K562 (cell line): Measurements from ENCODE around the gene EFNA1. TPM values are rescaled to one million over a fixed set of nuclear protein-coding genes. Genes with fewer than 3 reads are reported as not detected.

Experiments
- ATAC-seq: fragments of 200-7000 bp; cut with Tn5 transposase; 3 replicates; pipeline ENCODE4 v1.9.1; 2020; ENCODE audit warnings: moderate library complexity
- BruUV-seq: library from RNA; stranded (reverse); fragments of 400-500 nt; replicated peaks from 2 replicates; lab custom pipeline; 2021; lab: Mats Ljungman, UMichigan
- CTCF ChIA-PET: fragments of 300-600 bp; formaldehyde crosslinking; extraction: SDS; loops from one replicate; lab custom pipeline; 2021; ENCODE audit warnings: low intra/inter-chr PET ratio; lab: Yijun Ruan, JAX
- POLR2A ChIA-PET: fragments of 300-600, 350-650 bp; sonication (Branson Sonifier 250); formaldehyde crosslinking; extraction: SDS; loops from one replicate; lab custom pipeline; 2021; ENCODE audit warnings: antibody characterized with exemption, inconsistent platforms; lab: Yijun Ruan, JAX
- DNase-seq, 4 experiments: peaks; one replicate each; pipeline versions ENCODE4 v3.0.0 to v3.0.0-alpha.2; 2011 to 2018; ENCODE audit warnings: low spot score in 3 of 4, mixed read lengths in 3 of 4; ENCODE audit errors: extremely low read depth in 1 of 4
- FAIRE-seq: peaks from 2 replicates; lab custom pipeline; 2011; peaks lifted over from hg19 to GRCh38; lab: Jason Lieb, UNC
- H2AFZ ChIP-seq: 2 replicates; pipeline ENCODE4 v1.6.0; 2011; ENCODE audit warnings: low read depth, low read length, control low read depth, inconsistent platforms
- H3K27ac ChIP-seq: fragments of 200-600 bp; 3 replicates; pipeline ENCODE4 v1.8.0; 2011; ENCODE audit warnings: low read depth, mild to moderate bottlenecking, control low read depth, inconsistent platforms, low read length, moderate library complexity, mixed read lengths; ENCODE audit errors: extremely low read depth
- H3K27me3 ChIP-seq, 2 experiments: fragments of 300-600 bp in 1 of 2; 2 replicates in 1 of 2; 3 replicates in 1 of 2; pipeline versions ENCODE4 v1.6.0 to v1.8.0; 2011; ENCODE audit warnings: inconsistent platforms in 2 of 2, low read length in 2 of 2, mild to moderate bottlenecking in 1 of 2, mixed read lengths in 1 of 2, moderate library complexity in 1 of 2; ENCODE audit not compliant: control insufficient read depth in 2 of 2, insufficient read depth in 2 of 2
- H3K36me3 ChIP-seq: fragments of 300-600 bp; 3 replicates; pipeline ENCODE4 v1.8.0; 2011; ENCODE audit warnings: mild to moderate bottlenecking, low read length, inconsistent platforms; ENCODE audit not compliant: control insufficient read depth, insufficient read depth
- H3K4me1 ChIP-seq, 2 experiments: fragments of 200-600 bp in 1 of 2; replicated peaks in 1 of 2; 2 replicates in 1 of 2; 3 replicates in 1 of 2; pipeline versions ENCODE4 v1.5.1 to v1.8.0; 2011; ENCODE audit warnings: inconsistent platforms in 2 of 2, low read length in 2 of 2, mild to moderate bottlenecking in 1 of 2, mixed read lengths in 1 of 2, moderate library complexity in 1 of 2; ENCODE audit not compliant: control insufficient read depth in 2 of 2, insufficient read depth in 2 of 2
- H3K4me2 ChIP-seq: 2 replicates; pipeline ENCODE4 v1.6.1; 2011; ENCODE audit warnings: low read length, control low read depth, inconsistent platforms, mixed read lengths; ENCODE audit not compliant: insufficient read depth
- H3K4me3 ChIP-seq: fragments of 200-600 bp; sonication (generic), shearing (Covaris generic); 2 replicates; pipeline ENCODE4 v1.5.1; 2016; ENCODE audit warnings: control low read depth, inconsistent platforms
- H3K79me2 ChIP-seq: fragments of 200-600 bp; 3 replicates; pipeline ENCODE4 v1.8.0; 2011; ENCODE audit warnings: low read length, inconsistent platforms; ENCODE audit not compliant: control insufficient read depth, insufficient read depth
- H3K9ac ChIP-seq, 2 experiments: 2 replicates each; pipeline versions ENCODE4 v1.6.0 to v1.6.1; 2011; ENCODE audit warnings: low read depth in 2 of 2, low read length in 2 of 2, control low read depth in 1 of 2, inconsistent platforms in 1 of 2, mild to moderate bottlenecking in 1 of 2, mixed read lengths in 1 of 2; ENCODE audit not compliant: insufficient read depth in 1 of 2
- H3K9me1 ChIP-seq: one replicate; pipeline ENCODE4 v1.6.0; 2011; ENCODE audit warnings: inconsistent platforms, mild to moderate bottlenecking, low read length, moderate library complexity; ENCODE audit not compliant: control insufficient read depth, insufficient read depth
- H3K9me3 ChIP-seq: replicated peaks from 2 replicates; pipeline ENCODE4 v1.5.1; 2011; ENCODE audit warnings: low read depth, low read length, inconsistent platforms; ENCODE audit not compliant: control insufficient read depth, insufficient read depth
- H4K20me1 ChIP-seq: replicated peaks from 2 replicates; pipeline ENCODE4 v1.6.1; 2011; ENCODE audit warnings: low read length, inconsistent platforms, mixed read lengths; ENCODE audit not compliant: control insufficient read depth, insufficient read depth
- CTCF ChIP-seq, 3 experiments: IDR thresholded peaks in 2 of 3; conservative IDR thresholded peaks in 1 of 3; 2 replicates each; pipeline ENCODE4 v1.5.1; 2011 to 2012; ENCODE audit warnings: low read length in 3 of 3, mild to moderate bottlenecking in 3 of 3, control low read depth in 2 of 3, improper control_type of control experiment in 1 of 3, inconsistent platforms in 1 of 3, low read depth in 1 of 3, mixed read lengths in 1 of 3, moderate library complexity in 1 of 3; ENCODE audit not compliant: insufficient read depth in 2 of 3
- HDGF ChIP-seq: fragments of 450-650 bp; IDR thresholded peaks from 2 replicates; pipeline ENCODE4 v1.6.1; 2016
- PREB ChIP-seq: sonication (generic); formaldehyde crosslinking; IDR thresholded peaks from 2 replicates; pipeline ENCODE4 v1.8.1; 2023; ENCODE audit warnings: mild to moderate bottlenecking, missing genetic modification reagents
- RAD21 ChIP-seq, 2 experiments: fragments of 250-450 bp in 1 of 2; fragments of 450-650 bp in 1 of 2; sonication (Bioruptor Pico) in 1 of 2; formaldehyde crosslinking in 1 of 2; IDR thresholded peaks in 1 of 2; conservative IDR thresholded peaks in 1 of 2; 2 replicates each; pipeline versions ENCODE4 v1.4.0 to v1.8.0; 2020 to 2022; ENCODE audit warnings: mild to moderate bottlenecking in 2 of 2, moderate library complexity in 1 of 2
- SRSF9 ChIP-seq: fragments of 200-400 bp; formaldehyde crosslinking; IDR thresholded peaks from 2 replicates; pipeline ENCODE4 v1.6.1; 2017; ENCODE audit warnings: low read depth, low read length, borderline replicate concordance
- XRCC3 ChIP-seq: fragments of 450-650 bp; IDR thresholded peaks from 2 replicates; pipeline ENCODE4 v1.6.1; 2017; ENCODE audit warnings: mild to moderate bottlenecking, moderate library complexity
- ZBTB7A ChIP-seq: IDR thresholded peaks from 2 replicates; pipeline ENCODE4 v1.6.1; 2011; ENCODE audit warnings: low read depth, mild to moderate bottlenecking, low read length, moderate library complexity, borderline replicate concordance; ENCODE audit not compliant: control insufficient read depth
- WGBS: fragments of 100-300 bp; shearing (Covaris generic); methylation state at CpG from one replicate; pipeline ENCODE4 v1.1.6; 2016; ENCODE audit warnings: low coverage, mixed read lengths; ENCODE audit not compliant: insufficient coverage; ENCODE audit errors: missing lambda C conversion rate; 5-methylcytosine and 5-hydroxymethylcytosine counted together
- in situ Hi-C: fragments of 300-500 bp; cut with MboI; formaldehyde crosslinking; loops from 4 replicates; pipeline ENCODE4 v1.15.0; 2018; ENCODE audit warnings: inconsistent platforms, mixed read lengths
- intact Hi-C: fragments of 100-400 bp; cut with micrococcal nuclease; formaldehyde crosslinking; loops from 2 replicates; pipeline ENCODE4 v1.14.2; 2022
- polyA plus RNA-seq, 8 experiments: library from polyadenylated mRNA; depleted of rRNA in 4 of 8; stranded (reverse) in 5 of 8; unstranded in 3 of 8; fragments of >200 nt; fragmentation: Nextera tagmentation in 2 of 8; fragmentation: Illumina TruSeq in 1 of 8; extraction: Ambion mirVana in 2 of 8; extraction: Trizol in 1 of 8; gene quantifications; 2 replicates each; pipeline versions ENCODE4 v1.2.1 to v1.2.3, GENCODE V29; 2011 to 2014; ENCODE audit warnings: inconsistent platforms in 1 of 8, missing spikeins in 1 of 8
- total RNA-seq, 7 experiments: library from RNA; depleted of rRNA in 6 of 7; stranded (reverse); fragments of >200 nt in 6 of 7; fragmentation: Illumina TruSeq in 2 of 7; extraction: Trizol in 2 of 7; gene quantifications; 2 replicates each; pipeline versions ENCODE4 v1.2.1 to v1.2.3, GENCODE V29; 2011 to 2021; ENCODE audit warnings: low replicate concordance in 1 of 7

Gene EFNA1
- total and polyA plus RNA-seq, 9 of the 15 experiments (the other 6 are each of a cell fraction or from before 2014, with no cell fraction given) = 2.1 to 9.3 (median 3.0) TPM

GRCh38 chr1:155086128-155086741 is 41.4 kb upstream of the EFNA1 start (continued):
- TF ChIP-seq HDGF = no peak; the same call in 1 of the 2 replicates
- no peak for TF ChIP-seq SRSF9
- TF ChIP-seq PREB (CRISPR knock-in tag) = 0 out of 2 replicates have a peak, but pooled peaks have one; percentile 30
- TF ChIP-seq, all 486 proteins: peak for 20

- ATAC-seq = no peak
- Histone ChIP-seq H3K36me3 (peaks cover 7% of the 10 kb centered on the region; the same call in 1 of the 3 replicates), H4K20me1 (peaks cover 18% of the 10 kb centered on the region), H3K4me2 (no peak overlapping the region), H3K27ac (no peak overlapping the region), H3K9me3 (no peaks in the 10 kb centered on the region), H2AFZ (no peak overlapping the region), H3K79me2 (peaks cover 5% of the 10 kb centered on the region; the same call in 2 of the 3 replicates), H3K27me3 (no peaks in the 10 kb centered on the region), H3K4me3 (no peak overlapping the region), H3K9ac (peak overlapping the region in 1 of 2 experiments; percentile 27; a peak in 1 of 4 replicates), H3K9me1 (peaks cover 5% of the 10 kb centered on the region), H3K4me1 (peaks cover 19 to 49% of the 10 kb centered on the region in 2 experiments; a peak in 4 of 5 replicates)
- WGBS = 26% methylated on average over 8 of the region's 8 CpGs
- TF ChIP-seq RAD21 (CRISPR knock-in tag; conservative IDR thresholded peaks at IDR 0.05 in 1 of 2, IDR thresholded peaks at IDR 0.05 in 1 of 2) (peak in 1 of 2 experiments; percentile 18; a peak in 1 of 4 replicates), CTCF (IDR thresholded peaks at IDR 0.05 in 2 of 3, conservative IDR thresholded peaks at IDR 0.05 in 1 of 3; ENCODE audit: insufficient read depth in 2 of 3, low read depth in 1 of 3, low read length in 3 of 3) (peak; percentile 42 to 50 (median 47); a peak in 5 of 6 replicates), XRCC3 (no peak), ZBTB7A (peak; percentile 60; the same call in 1 of the 2 replicates)
- FAIRE-seq = peak; percentile 55
- in situ Hi-C loops (no loop called here), intact Hi-C loops (loop anchor here (5.0 kb wide), 1 partner anchor 530 kb away; the partner anchor contains the start of gene UBE2Q1)
- DNase-seq = peak in 1 of 4 experiments; percentile 46
- ChIA-PET POLR2A (no interaction called here), CTCF (interaction anchor here (0.7 to 1.7 kb wide), 3 partner anchors 25 to 81 kb away, joined by 3 to 9 read pairs (median 5); no protein-coding TSS in a partner anchor)
- TSS peak; percentile 19 for BruUV-seq
Measured at GRCh38 chr1:155086856-155087535, 40.7 kb upstream of the EFNA1 start.
